BJ (cell line): ENCODE data around the gene BCKDK. TPM values are rescaled to one million over a fixed set of nuclear protein-coding genes. Genes with fewer than 3 reads are reported as not detected.

Experiments used
- CTCF ChIA-PET: fragments of 350-600 bp; formaldehyde crosslinking; extraction: SDS; loops from one replicate; lab custom pipeline; 2021; ENCODE audit warnings: antibody characterized with exemption, inconsistent platforms; lab: Yijun Ruan, JAX
- POLR2A ChIA-PET: fragments of 300-600 bp; sonication (Branson Sonifier 250); formaldehyde crosslinking; extraction: SDS; loops from one replicate; lab custom pipeline; 2021; ENCODE audit warnings: antibody characterized with exemption; lab: Charles Lee
- DNase-seq: peaks from one replicate; pipeline ENCODE4 v3.0.0-alpha.2; 2011; ENCODE audit warnings: low read depth
- H3K27me3 ChIP-seq: 2 replicates; pipeline ENCODE4 v1.6.0; 2011; ENCODE audit warnings: low read length; ENCODE audit not compliant: control insufficient read depth, insufficient read depth
- H3K36me3 ChIP-seq: 2 replicates; pipeline ENCODE4 v1.5.1; 2011; ENCODE audit warnings: low read length; ENCODE audit not compliant: control insufficient read depth, insufficient read depth
- H3K4me3 ChIP-seq: 2 replicates; pipeline ENCODE4 v1.5.1; 2011; ENCODE audit warnings: low read depth, mild to moderate bottlenecking, control low read depth, low read length
- polyA plus RNA-seq: library from polyadenylated mRNA; depleted of rRNA; stranded (reverse); fragments of >200 nt; gene quantifications from 2 replicates; pipeline ENCODE4 v1.2.3, GENCODE V29; 2011
- TF ChIP-seq, protein P1 (sequence below): IDR thresholded peaks from 2 replicates; pipeline ENCODE4 v1.5.1; 2011; ENCODE audit warnings: low read depth, mild to moderate bottlenecking, control low read depth, inconsistent platforms, low read length, moderate library complexity; ENCODE audit not compliant: insufficient read depth

BCKDK gene
- polyA plus RNA-seq, 1 experiment = 56.0 TPM

GRCh38 chr16:31083556-31083955 lies 24.6 kb upstream of the BCKDK start:
- no peak for DNase-seq
- no peak overlapping the region for H3K4me3 ChIP-seq
- peaks cover 33% of the 10 kb centered on the region for H3K36me3 ChIP-seq
- TF ChIP-seq, protein P1, sequence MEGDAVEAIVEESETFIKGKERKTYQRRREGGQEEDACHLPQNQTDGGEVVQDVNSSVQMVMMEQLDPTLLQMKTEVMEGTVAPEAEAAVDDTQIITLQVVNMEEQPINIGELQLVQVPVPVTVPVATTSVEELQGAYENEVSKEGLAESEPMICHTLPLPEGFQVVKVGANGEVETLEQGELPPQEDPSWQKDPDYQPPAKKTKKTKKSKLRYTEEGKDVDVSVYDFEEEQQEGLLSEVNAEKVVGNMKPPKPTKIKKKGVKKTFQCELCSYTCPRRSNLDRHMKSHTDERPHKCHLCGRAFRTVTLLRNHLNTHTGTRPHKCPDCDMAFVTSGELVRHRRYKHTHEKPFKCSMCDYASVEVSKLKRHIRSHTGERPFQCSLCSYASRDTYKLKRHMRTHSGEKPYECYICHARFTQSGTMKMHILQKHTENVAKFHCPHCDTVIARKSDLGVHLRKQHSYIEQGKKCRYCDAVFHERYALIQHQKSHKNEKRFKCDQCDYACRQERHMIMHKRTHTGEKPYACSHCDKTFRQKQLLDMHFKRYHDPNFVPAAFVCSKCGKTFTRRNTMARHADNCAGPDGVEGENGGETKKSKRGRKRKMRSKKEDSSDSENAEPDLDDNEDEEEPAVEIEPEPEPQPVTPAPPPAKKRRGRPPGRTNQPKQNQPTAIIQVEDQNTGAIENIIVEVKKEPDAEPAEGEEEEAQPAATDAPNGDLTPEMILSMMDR = no peak
- POLR2A ChIA-PET = interaction anchor here (0.7 kb wide), 1 partner anchor 19 kb away, joined by 3 read pairs; no protein-coding TSS in a partner anchor
- no peaks in the 10 kb centered on the region for H3K27me3 ChIP-seq
- CTCF ChIA-PET = interaction anchor here (1.5 kb wide), 1 partner anchor 98 kb away, joined by 4 read pairs; no protein-coding TSS in a partner anchor

DNA sequence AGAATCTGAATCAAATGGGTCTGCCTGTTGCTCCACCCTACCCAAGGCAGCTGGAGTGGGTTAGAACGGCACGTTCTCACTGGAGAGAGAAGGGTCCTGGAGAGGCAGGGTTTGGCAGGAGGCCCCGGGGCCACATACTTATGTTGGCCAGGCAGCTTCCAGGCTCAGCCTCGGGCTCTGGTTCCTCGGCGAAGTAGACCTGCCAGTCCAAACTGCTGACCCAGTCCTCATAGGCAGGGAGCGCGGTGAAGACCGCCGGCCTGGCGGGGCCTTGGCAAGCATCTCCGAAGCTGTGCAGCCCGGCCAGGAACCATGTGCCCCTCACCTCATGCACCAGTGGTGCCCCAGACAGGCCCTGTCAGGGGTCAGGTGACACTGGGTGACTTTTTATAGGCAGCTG lies 24.2 kb upstream of the BCKDK start:
- no peak for DNase-seq
- no peaks in the 10 kb centered on the region for H3K27me3 ChIP-seq
- H3K36me3 ChIP-seq = peaks cover 35% of the 10 kb centered on the region
- no peak overlapping the region for H3K4me3 ChIP-seq
- POLR2A ChIA-PET = interaction anchor here (0.7 kb wide), 1 partner anchor 20 kb away, joined by 3 read pairs; no protein-coding TSS in a partner anchor
- CTCF ChIA-PET = interaction anchor here (1.1 to 1.5 kb wide), 3 partner anchors 58 to 359 kb away, joined by 3 to 5 read pairs (median 4); partner anchors contain the start of gene ZNF843
- TF ChIP-seq, protein P1 = no peak

DNA sequence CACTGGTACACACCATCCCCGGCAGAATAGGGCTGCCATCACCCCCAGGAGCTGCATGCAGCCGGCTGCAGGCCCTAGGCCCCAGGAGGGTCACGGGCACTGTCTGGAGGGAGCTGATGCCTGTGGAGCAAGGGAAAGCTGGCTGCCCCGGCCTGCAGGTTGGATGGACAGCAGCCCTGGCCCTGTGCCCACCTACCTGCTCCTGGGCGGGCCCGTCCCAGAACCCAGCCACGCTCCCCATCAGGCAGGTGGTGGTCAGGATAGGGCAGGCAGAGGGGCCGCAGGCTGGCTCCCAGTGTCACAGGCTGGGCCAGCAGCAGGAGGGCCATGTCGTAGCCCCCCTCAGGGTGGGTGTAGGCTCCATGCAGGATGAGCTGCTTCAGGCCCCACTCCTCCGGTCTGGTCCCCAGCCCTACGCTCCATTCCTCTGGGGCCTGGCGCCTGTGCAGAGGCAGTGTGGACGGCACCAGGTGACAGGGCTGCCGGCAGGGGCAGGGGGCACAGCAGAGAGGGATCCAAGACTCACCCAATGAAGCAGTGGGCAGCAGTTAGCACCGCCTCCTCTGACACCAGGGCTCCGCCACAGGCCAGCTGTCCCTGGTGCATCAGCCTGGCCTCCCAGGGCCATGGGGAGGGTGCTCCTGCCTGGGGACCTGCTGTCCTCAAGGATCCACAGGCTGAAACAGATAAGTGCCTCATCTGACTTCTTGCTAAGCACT lies 23.4 kb upstream of the BCKDK start:
- peaks cover 35% of the 10 kb centered on the region for H3K36me3 ChIP-seq
- ChIA-PET CTCF (interaction anchor here (1.1 to 1.5 kb wide), 3 partner anchors 58 to 358 kb away, joined by 3 to 5 read pairs (median 4); partner anchors contain the start of gene ZNF843), POLR2A (no interaction called here)
- H3K27me3 ChIP-seq = no peaks in the 10 kb centered on the region
- TF ChIP-seq, protein P1 = no peak
- H3K4me3 ChIP-seq = no peak overlapping the region
- DNase-seq = no peak

GRCh38 chr16:31085411-31085810 lies 22.8 kb upstream of the BCKDK start:
- Histone ChIP-seq H3K36me3 (peaks cover 31% of the 10 kb centered on the region), H3K27me3 (no peaks in the 10 kb centered on the region), H3K4me3 (no peak overlapping the region)
- no peak for DNase-seq
- ChIA-PET POLR2A (no interaction called here), CTCF (interaction anchor here (1.4 to 1.5 kb wide), 2 partner anchors 57 to 373 kb away, joined by 3 to 5 read pairs; no protein-coding TSS in a partner anchor)
- TF ChIP-seq, protein P1 = no peak

GRCh38 chr16:31085873-31086628 lies 22.1 kb upstream of the BCKDK start:
- peaks cover 25% of the 10 kb centered on the region for H3K36me3 ChIP-seq
- H3K4me3 ChIP-seq = no peak overlapping the region
- no peaks in the 10 kb centered on the region for H3K27me3 ChIP-seq
- ChIA-PET CTCF (interaction anchor here (0.6 to 1.5 kb wide), 2 partner anchors 44 to 372 kb away, joined by 3 read pairs; no protein-coding TSS in a partner anchor), POLR2A (no interaction called here)
- TF ChIP-seq, protein P1 = no peak
- no peak for DNase-seq
